HepG2 (cell line): Measurements from ENCODE around the gene ZSCAN21. TPM values are rescaled to one million over a fixed set of nuclear protein-coding genes. Genes with fewer than 3 reads are reported as not detected.

ENCODE experiments used
- CREB3 ChIP-seq: sonication (generic); formaldehyde crosslinking; IDR thresholded peaks from 2 replicates; pipeline ENCODE4 v1.5.0; 2020; ENCODE audit warnings: missing genetic modification reagents
- KIAA2018 ChIP-seq: sonication (generic); formaldehyde crosslinking; IDR thresholded peaks from 2 replicates; pipeline ENCODE4 v1.5.0; 2020; ENCODE audit warnings: mild to moderate bottlenecking, missing genetic modification reagents, borderline replicate concordance
- MAFF ChIP-seq: IDR thresholded peaks from 2 replicates; pipeline ENCODE4 v1.6.1; 2011; ENCODE audit warnings: low read depth, low read length, improper control_type of control experiment
- MEIS2 ChIP-seq: sonication (generic); formaldehyde crosslinking; IDR thresholded peaks from 2 replicates; pipeline ENCODE4 v1.9.0; 2021; ENCODE audit warnings: mild to moderate bottlenecking, missing genetic modification reagents
- POGK ChIP-seq: sonication (generic); formaldehyde crosslinking; conservative IDR thresholded peaks from 2 replicates; pipeline ENCODE4 v1.8.0; 2022; ENCODE audit warnings: mild to moderate bottlenecking, moderate library complexity, missing genetic modification reagents
- ZHX2 ChIP-seq, 2 experiments: sonication (generic) in 1 of 2; formaldehyde crosslinking in 1 of 2; IDR thresholded peaks; 2 replicates each; pipeline versions ENCODE4 v1.6.1 to v1.9.0; 2014 to 2022; ENCODE audit warnings: antibody characterized with exemption in 1 of 2, borderline replicate concordance in 1 of 2, inconsistent platforms in 1 of 2, low read depth in 1 of 2, missing genetic modification reagents in 1 of 2
- ZNF441 ChIP-seq: sonication (generic); formaldehyde crosslinking; IDR thresholded peaks from 2 replicates; pipeline ENCODE4 v1.7.0; 2021; ENCODE audit warnings: missing genetic modification reagents, borderline replicate concordance
- ZNF614 ChIP-seq: IDR thresholded peaks from 2 replicates; pipeline ENCODE4 v1.6.1; 2018; ENCODE audit warnings: missing biosample characterization, missing genetic modification reagents, inconsistent platforms, borderline replicate concordance
- ZNF709 ChIP-seq: sonication (generic); formaldehyde crosslinking; IDR thresholded peaks from 2 replicates; pipeline ENCODE4 v1.5.0; 2020; ENCODE audit warnings: mild to moderate bottlenecking, missing genetic modification reagents
- polyA plus RNA-seq, 8 experiments: library from polyadenylated mRNA; depleted of rRNA in 3 of 8; stranded (reverse) in 7 of 8; unstranded in 1 of 8; fragments of >200 nt; fragmentation: Illumina TruSeq in 4 of 8; extraction: Trizol in 4 of 8; gene quantifications; 2 replicates each; pipeline versions ENCODE4 v1.2.1 to v1.2.3, GENCODE V29; 2011 to 2016; ENCODE audit warnings: low read depth in 4 of 8, missing spikeins in 1 of 8, mixed read lengths in 1 of 8; ENCODE audit not compliant: insufficient read depth in 1 of 8
- total RNA-seq, 5 experiments: library from RNA; depleted of rRNA; stranded (reverse); fragments of >200 nt; fragmentation: Illumina TruSeq; extraction: Trizol; gene quantifications; 2 replicates each; pipeline ENCODE4 v1.2.3, GENCODE V29; 2016; ENCODE audit warnings: low read depth in 1 of 5

ZSCAN21 gene
- total and polyA plus RNA-seq, 2 of the 13 experiments (the other 11 are each of a cell fraction or from before 2014, with no cell fraction given): 7.0 to 10.0 TPM

GRCh38 chr7:100088621-100089457 is 39.3 kb downstream of the ZSCAN21 start, which contains the start of gene COPS6 (continued):
- TF ChIP-seq POGK (CRISPR knock-in tag): peak; percentile 93; the same call in 1 of the 2 replicates
- TF ChIP-seq ZNF441 (CRISPR knock-in tag): peak; percentile 90
- TF ChIP-seq ZNF709: peak; percentile 95
- no peak; the same call in 1 of the 2 replicates for TF ChIP-seq ZHX2 (IDR thresholded peaks at IDR 0.05; ENCODE audit: low read depth)
- 0 out of 2 replicates have a peak, but pooled peaks have one; percentile 91 for TF ChIP-seq ZHX2 (CRISPR knock-in tag; IDR thresholded peaks at IDR 0.05; ENCODE audit: borderline replicate concordance)
- TF ChIP-seq MAFF: no peak
- TF ChIP-seq KIAA2018 (CRISPR knock-in tag): peak; percentile 65; the same call in 1 of the 2 replicates
- TF ChIP-seq MEIS2 (CRISPR knock-in tag): peak; percentile 76
- TF ChIP-seq ZNF614: peak; percentile 91
- peak; percentile 95 for TF ChIP-seq CREB3
